Hindlimb muscle (tissue), 1 donor: ENCODE results near the gene H1-8. TPM values are rescaled to one million over a fixed set of nuclear protein-coding genes. Genes with fewer than 3 reads are reported as not detected.
A peak's percentile ranks its signal among the peaks of the same experiment; 100 is the strongest.

Source experiments
- DNase-seq: peaks from one replicate; pipeline ENCODE4 v3.0.0-alpha.2; 2013
- polyA plus RNA-seq: library from polyadenylated mRNA; unstranded; fragments of 120-200 nt; gene quantifications from one replicate; pipeline ENCODE4 v1.2.1, GENCODE V29; 2013; ENCODE audit not compliant: insufficient read length

H1-8 gene
- polyA plus RNA-seq, 1 donor: not detected

DNA sequence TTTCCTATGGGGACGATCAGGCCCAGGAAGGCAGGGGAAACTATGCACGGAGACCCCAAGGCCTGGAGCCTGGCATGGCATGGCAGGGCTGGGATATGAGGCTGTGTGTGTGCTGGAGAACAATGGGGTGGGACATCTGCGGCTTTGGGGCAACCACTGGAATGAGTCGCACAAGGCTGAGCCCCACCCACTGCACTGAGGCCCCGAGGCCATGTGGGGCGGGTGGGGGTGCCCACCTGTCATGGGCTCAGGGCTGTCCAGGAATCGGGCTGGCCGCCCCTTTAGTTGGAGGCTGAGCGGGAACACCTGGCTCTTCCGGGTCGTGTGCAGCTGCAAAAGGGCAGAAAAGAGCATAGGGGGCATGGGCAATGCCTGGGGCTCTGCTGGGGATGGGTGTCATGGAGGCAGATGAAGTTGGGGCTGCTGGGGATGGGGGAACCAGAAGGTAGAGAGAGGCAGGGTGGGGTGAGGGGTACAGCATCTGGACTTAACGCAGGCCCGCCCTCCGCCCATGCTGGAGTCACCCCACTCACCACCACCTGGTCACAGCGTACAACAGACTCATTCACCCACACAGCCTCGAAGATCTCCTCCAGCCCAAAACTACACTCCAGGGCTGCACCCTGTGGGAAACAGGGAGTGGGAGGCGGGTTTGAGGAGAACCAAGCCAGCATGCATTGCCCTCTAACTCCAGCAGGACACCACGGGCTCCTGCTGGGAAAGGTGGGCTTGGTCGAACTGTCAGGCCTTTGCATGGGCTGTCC, 32.4 kb downstream of the H1-8 start:
- DNase-seq: no peak

DNA sequence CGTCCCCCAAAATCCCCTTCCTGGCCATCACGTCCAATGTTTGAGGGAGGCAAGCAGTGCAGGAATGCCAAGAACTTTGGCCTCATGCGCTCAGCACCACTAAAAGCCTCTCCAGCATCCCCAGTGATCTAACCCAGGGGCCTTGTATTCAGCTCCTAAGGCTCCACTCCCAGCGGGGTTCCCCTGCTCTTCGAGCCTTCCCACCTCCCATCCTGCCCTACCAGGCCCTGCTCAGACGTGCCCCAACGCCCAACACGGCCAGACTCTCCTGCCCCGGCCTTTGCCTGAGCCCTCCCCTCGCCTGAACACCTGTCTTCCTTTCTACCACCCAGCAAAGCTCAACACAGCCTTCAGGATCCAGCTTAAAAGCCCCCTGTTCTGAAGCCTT, 33.0 kb downstream of the H1-8 start:
- DNase-seq: no peak

DNA sequence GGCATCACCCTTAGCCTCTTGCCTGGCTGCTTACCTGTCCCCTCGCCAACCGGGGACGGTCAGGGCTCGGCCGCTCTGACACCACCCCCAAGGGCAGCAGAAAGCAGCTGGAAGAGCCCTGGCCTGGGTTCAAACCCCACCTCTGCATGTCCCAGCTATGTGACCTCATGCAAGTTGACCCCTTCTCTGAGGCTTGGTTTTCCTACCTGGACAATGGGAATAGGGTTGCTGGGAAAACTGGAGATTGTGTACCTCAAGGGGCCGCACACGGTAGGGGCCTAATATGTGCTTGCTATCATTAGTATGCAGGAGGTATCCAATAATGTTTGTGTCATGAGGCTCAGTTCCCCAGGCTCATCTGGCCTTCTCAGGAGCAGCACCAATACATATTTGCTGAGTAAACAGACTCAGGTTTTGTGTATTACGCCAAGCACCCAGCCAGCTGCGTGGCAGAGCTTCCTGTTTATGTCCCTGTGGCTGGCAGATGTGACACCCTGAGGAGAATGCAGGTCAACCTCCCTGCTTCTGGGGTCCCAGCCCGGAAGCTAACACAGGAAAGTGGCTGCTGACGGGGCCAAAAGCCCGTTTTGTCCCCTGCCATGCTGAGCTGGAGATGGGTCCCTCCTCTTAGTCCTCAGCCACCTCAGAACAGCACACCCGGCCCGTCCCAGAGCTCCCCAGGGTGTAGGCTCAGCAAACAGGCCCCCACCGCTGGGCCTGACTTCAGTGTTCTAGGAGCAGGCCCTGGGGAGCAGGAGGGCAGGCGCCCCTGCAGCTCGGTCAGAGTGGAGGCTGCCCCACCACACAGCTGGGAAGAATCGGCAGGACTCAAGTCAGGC, 33.8 kb downstream of the H1-8 start:
- no peak for DNase-seq

DNA sequence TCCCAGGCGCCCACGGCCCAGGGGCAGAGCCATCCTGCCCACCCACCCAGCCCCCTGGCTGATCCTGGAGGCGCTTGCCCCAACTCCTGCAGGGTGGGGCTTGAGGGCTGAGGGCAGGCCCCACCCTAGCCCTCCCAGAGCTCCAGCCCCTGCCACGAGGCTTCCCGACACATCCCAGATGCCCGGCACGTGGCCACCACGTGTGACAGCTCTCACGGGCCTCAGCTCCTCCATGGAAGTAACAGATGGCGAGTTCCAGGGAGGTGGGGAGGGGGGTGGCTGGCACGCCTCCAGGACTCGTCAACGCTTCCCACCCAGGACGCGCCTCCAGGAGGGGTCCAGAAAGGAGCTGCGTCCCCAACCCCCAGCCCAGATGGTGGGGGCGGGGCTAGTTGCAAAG, 34.4 kb downstream of the H1-8 start:
- peak; percentile 66 for DNase-seq

DNA sequence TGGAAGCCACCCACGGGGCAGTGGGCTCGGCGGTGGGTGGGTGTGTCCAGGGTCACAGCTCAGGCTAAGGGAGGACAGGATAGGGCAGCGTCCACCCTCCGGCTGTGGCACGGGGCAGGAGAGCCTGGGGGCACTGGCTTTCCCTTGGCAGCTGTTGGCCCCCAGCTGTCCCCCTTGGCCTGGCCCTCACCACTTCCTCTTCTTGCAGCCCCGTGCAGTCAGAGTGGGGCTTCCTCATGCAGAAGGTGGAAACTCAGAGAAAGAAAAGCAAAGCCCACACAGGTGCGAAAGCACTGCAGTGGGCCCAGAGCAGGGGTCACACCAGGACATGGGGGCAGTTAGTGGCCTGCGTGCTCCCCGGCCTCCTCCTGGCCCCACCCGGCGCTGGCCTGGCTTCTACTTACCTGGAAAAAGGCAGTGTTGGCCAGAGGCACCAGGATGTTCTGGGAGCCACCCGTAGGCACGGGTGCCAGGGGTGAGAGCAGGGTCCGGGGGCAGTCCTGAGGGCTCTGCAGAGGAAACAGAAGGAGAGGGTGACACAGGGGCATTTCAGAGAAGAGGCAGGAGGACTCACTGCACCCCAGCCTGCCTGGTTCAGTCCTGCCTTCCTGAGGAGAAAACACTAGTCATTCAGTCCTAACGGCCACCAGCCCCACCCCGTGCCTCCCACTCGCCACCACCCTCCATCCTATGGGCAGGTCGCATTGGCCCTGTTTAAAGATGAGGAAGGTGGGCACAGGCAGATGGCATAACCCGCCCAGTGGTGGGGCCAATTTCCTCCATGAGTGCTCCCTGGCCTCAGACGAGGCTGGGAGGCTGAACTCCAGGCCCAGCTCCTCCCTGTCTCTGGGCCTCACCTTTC, 35.2 kb downstream of the H1-8 start:
- DNase-seq: no peak

DNA sequence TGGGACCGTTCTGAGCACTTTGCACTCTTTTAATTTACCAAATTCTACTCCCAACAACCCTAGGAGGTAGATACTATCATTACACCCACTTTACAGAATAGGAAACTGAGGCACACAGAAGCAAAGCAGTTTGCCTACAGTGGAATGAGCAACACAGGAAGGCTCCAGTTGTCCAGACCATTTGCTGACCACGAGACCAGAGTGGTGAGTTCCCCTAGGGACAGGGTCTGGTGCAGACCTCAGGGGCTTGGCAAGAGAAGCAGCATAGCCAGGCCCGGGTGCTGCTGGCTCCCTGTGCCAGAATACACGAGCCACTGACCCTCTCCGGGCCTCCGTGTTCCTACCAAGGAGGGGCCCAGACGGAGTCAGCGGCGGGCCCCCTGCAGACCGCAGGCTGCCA, 37.0 kb downstream of the H1-8 start:
- DNase-seq: no peak

DNA sequence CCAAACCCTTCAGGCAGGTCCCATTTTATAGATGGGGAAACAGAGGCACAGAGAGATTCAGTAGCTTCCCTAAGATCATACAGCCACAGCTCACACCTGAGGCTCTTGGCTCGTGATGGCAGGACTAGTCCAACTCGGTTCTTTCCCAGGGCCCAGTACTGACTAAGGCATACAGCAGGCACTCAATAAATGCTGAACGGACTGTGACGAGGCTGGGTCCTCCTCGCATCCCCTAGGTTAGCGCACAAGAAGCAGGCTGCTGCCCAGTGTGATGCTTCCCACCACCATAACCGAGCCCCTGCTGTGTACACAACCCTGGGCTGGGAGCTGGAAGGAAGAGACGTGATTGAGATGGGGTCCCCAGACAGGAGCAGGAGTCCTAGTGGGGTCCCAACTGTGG, 38.6 kb downstream of the H1-8 start:
- DNase-seq: no peak

DNA sequence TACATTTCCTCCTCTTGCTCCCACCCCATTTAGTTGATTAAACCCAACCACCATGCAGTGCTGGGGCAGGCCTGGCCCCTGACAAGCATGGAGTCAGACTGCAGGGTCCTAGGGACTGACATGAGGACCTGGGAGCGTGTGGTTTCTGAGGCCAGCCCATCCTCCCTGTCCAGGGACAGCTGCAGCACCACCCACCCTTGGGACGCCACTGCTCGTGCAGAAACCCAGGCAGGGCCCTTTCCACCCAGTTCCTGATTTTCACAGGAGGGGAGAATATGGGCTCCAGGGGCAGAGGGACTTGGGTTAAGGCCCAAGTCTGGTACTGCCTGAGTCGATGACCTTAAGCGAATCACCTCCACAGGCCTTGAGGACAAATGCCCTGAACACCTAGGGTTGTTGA, 39.8 kb downstream of the H1-8 start:
- no peak for DNase-seq

DNA sequence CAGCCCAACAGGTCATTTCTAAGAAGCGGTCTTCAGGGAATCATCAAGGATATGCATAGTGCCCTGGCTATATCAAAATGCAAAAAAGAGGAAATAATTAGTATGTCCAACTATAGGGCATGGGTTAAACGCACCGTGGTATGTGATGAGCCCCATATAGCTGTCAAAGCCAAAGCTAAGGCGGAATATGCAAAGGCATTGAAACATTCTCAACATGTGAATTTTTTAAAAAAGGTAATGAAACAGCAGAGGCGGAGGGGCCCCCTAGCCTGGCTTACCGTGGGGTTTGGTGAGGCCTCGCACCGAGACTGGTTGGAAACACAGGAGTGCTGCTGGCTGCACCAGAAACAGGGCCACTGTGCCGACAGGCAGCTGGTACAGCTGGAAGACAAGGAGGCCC, 40.3 kb downstream of the H1-8 start:
- DNase-seq: no peak

DNA sequence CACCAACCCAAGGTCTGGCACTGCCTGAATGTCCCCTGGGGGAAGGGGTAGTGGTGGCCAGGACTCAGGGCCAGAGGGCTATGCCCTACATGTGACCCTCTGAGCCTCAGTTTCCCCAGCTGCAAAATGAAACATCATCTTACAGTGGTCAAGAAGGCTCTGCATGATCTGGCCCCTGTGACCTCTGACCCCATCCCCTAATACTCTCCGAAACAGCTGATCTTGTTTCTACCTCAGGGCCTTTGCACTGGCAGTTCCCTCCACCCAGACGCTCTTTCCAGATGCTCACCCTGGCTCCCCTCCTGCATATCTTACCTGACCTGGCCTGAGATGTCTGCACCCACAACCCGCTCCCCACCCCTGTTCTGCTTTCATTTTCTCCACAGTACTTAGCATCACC, 41.7 kb downstream of the H1-8 start:
- DNase-seq: no peak

DNA sequence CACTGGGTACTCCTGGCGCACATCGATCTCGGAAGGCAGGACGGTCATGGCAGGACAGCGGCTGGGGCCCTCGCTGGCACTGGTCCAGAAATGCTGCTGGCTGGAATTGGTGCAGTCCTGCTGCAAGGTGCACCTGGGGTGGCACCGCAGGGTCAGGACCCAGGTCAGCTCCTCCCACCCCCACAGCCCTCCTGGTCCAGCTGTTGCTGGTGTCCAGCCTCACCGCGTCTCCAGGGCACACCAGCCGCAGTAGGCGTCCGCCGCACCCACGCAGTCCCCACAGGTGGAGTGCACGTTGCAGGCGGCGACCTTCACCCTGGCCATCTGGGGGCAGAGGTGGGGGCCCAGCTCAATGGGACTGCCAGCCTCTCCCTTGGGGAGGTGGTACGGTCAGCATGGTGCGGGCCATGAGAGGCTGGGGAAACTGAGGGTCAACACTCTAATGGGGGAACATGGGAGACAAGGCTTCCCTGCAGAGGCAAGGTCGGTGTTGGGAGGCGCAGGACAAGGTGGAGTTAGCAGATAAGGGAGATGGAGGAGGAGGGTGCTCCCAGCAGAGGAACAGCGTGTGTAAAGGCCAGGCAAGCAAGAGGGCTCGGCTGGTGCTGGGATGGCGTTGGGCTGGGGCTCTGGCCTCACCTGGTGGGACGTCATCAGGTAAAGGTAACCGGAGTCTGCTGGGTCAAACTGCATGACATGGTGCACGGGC, 43.1 kb downstream of the H1-8 start:
- DNase-seq: no peak

DNA sequence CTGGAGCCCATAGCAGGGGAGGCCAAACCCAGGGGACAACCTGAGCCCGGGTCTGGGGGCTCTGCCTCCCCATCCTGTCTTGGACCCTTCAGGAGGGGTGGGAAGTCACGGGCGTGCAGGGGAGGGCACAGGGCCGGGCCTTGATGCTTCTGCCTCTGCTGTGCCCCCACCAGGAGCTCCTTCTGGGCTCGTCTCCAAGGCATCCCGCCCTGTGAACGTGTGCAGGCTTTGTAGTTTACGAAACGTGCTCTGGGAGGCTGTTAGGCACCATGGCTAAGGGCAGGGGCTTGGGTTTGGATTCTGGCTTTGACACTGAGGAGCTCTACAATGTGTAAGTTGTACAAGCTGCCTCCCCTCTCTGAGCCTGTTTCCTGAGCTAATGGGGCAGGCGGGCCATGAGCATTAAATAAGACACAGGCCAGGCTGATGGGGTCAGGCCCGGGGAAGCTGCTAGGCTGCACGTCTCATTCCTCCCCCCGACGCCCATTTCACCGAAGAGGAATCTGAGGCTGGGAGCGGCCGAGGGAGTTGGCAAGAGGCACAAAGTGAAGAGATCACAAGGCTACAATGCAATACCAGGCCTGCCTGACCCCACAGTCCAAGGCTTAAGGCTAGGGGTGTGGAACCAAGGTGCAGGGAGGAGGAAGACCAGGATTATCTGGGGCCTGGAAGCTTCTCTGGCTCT, 43.9 kb downstream of the H1-8 start:
- DNase-seq: no peak

DNA sequence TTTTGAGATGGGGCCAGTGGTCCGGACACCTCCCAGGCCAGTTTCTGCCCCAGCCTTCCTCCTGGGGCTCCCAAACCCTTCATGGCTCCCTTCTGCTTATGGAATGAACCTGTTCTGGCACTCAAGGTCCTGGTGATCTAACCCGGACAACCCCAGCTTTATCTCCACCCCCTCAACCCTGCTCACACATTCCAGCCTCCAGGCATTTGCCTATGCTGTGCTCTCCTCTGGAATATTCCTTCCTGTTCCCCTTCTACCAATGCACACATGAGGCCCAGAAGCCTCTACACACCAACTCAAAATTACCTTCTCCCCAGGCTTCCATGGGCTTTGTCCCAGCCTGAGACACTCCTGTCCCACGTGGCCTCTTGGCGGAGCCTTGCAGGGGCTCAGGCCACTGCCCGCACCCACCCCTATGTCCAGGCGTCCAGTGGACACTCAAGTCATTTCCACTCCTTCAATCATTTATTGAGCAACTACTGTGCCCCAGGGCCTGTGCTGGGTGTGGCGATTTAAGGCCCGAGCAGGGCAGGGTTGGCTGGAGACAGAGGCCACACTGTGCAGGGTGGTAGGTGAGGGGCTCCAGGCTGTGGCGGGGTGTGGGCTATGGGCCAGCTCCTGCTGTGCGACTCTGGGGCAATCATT, 44.7 kb downstream of the H1-8 start:
- DNase-seq: no peak

DNA sequence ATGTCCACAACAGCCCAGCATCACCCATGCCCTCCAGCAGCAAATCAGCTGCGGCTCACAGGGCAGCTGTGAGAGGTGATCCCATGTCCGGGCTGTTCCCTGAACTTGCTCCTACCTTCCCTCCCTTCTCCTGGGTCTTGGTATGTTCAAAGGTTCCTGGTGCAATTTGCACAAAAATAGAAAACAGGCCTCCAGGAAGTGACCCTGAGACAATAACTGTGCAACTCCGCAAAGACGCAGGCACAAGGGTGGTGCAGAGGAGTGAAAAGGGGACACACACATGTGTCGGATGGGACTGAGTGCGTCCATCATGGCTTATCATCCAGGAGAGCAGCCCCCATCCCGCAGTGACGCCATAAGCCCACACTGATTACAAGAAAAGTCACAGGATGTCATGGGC, 47.2 kb downstream of the H1-8 start:
- DNase-seq: no peak

DNA sequence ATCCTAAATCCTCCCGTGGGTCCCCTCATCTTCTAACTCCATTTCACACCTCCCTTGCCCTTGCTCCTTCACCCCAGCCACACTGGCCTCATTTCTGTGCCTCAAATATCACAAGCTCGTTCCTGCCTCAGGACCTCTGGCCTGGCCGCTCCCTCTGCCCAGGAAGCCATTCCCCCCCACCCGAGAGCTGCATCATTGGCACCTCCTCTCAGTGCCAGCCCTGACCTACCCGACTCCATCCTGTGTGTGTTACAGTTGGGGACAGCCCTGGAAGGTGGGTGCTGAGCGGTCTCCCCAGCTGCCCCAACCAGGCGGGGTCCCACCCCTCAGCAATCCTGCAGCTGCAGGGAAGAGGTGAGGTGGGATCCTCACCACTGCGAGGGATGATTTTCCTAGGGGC, 49.0 kb downstream of the H1-8 start:
- no peak for DNase-seq

DNA sequence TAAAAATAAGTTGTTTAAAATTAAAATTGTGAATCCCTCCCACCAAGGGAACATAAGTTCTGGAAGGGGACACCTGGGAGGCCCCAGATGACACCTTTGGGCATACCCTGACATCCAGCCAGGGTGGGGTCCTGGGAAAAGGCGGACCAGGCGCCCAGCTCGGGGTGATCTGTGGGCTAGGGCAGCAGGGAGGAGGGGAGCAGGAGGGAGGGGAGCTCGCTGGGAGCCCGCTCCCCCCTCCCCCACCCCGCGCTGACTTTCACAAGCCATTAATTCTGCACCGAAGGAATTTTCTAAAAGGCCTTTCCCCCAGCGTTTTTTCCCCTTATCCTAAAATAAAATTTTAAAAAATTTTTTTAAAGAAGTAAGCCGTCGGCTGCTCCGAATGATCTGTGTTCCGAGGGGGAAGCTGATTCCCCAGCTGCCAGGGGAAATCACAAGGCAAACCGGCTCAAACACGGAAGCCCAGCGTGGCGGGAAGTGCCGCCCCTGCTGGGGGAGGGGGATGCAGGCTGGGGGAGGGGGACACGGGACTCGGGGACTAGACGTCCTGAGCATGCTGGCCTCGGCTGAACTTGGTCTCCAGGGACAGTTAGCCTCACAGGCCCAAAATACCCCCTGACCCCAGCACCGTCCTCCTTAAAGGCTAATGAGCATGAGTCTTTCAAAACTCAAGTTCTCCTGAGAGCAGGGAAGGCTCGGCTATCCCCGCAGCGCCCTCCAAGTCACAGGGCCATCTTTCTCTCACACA, 49.6 kb downstream of the H1-8 start:
- DNase-seq: peak; percentile 70

DNA sequence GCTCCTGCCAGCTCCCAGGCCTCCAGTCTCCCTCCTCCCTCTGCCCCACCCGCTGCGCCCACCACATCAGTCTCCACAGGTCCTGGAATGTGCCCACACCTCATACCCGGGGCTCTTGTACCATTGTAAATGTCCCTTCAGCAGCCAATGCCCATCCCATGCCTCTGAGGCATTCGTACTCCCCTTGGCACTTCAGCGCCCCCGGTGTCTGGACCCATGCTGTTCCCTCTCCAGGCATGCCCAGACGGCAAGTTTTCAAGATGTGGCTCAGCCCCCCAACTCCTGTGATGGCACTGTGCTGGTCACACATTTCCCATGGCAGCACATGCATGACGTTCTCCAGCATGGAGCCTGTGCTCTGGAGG, 50.2 kb downstream of the H1-8 start:
- DNase-seq: no peak

DNA sequence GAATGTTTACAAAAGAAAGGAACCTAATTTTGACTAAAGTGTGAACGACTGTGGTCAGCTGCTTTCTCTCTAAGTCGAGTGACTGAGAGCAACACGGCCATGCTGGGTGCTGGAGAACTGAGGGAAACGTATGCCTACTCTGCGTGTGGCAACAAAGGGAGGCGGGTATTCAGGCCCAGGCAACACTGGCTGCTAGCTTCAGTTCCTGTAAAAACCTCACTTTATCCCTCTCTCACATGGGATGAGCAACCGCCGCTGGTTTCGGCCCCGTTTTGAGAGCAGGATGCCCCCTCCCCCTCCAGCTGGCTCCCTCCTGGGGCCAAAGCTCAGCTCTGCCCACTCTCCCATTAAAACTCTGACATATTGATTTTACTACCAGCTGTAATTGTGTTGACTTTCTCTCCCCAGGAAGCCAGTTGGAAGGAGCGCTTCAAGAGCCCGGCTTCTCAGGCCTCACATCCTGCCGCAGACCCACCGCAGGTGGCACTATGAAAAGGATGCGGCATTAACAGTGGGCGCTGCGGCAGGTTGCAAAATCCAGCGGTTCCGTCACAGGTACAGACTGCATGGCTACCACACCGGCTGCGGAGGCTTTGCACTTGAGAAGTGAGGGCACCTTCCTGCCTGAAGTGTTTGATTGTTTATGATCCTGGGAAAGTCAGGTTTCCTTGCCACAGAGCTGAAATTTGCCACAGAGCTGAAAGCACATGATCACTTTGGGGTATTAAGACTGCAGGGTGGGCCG, 50.8 kb downstream of the H1-8 start:
- no peak for DNase-seq

DNA sequence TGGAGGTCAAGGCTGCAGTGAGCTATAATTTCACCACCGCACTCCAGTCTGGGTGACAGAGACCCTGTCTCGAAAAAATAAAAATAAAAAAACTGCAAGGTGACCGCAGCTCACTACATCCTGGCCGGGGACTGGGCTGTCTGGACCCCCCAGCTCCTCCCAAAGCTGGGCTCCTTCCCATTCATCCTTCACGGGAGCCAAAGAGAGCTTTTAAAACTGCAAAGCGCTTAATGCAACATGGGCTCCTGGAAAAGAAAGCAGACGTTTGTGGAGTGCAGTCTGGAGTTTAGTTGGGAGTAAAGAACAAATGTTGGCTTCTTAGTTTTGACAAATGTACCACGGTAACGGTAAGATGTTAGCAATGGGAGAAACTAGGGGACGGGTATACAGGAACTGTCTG, 51.4 kb downstream of the H1-8 start:
- DNase-seq: no peak

DNA sequence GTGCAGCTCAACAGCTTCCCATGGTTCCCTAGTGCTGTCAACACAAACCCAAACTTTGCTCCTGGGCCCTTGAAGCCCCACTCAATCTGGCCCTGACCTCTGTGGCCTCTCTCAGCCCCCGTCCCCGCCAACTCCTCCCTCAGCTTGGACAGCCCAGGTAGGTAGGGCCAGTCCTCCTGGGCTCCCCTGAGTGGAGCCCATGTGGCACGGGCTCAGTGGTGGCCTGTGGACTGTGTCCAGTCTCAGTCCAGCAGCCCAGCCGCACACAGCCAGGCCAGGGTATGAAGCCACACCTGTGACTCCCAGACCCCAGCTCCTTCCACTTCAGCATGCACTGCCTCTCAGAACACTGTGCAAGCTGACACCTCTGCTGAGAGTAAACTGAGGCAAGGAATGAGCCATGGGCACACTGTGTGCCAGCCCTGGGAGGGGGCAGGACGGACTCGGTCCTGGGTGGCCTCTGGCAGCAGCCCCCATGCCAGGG, 52.0 kb downstream of the H1-8 start:
- DNase-seq: no peak
